HepG2 (cell line): ENCODE data around the gene GPBP1. TPM values are rescaled to one million over a fixed set of nuclear protein-coding genes. Genes with fewer than 3 reads are reported as not detected.

ENCODE experiments used
- AHR ChIP-seq: IDR thresholded peaks from 2 replicates; pipeline ENCODE4 v1.6.1; 2018; ENCODE audit warnings: missing genetic modification reagents, missing compliant biosample characterization
- ETV5 ChIP-seq: IDR thresholded peaks from 2 replicates; pipeline ENCODE4 v1.6.1; 2018; ENCODE audit warnings: missing biosample characterization, missing genetic modification reagents, inconsistent platforms, borderline replicate concordance
- ETV6 ChIP-seq: sonication (generic); formaldehyde crosslinking; conservative IDR thresholded peaks from 2 replicates; pipeline ENCODE4 v1.4.0; 2020; ENCODE audit warnings: missing genetic modification reagents
- ISL2 ChIP-seq: sonication (generic); formaldehyde crosslinking; IDR thresholded peaks from 2 replicates; pipeline ENCODE4 v1.5.0; 2020; ENCODE audit warnings: missing genetic modification reagents
- SCMH1 ChIP-seq: sonication (generic); formaldehyde crosslinking; IDR thresholded peaks from 2 replicates; pipeline ENCODE4 v1.9.0; 2021; ENCODE audit warnings: missing genetic modification reagents, mild to moderate bottlenecking, borderline replicate concordance
- ZNF121 ChIP-seq: sonication (generic); formaldehyde crosslinking; IDR thresholded peaks from 2 replicates; pipeline ENCODE4 v1.5.0; 2020; ENCODE audit warnings: mild to moderate bottlenecking, missing genetic modification reagents
- ZNF136 ChIP-seq: sonication (generic); formaldehyde crosslinking; IDR thresholded peaks from 2 replicates; pipeline ENCODE4 v1.8.1; 2022; ENCODE audit warnings: low read depth, mild to moderate bottlenecking, moderate library complexity, missing genetic modification reagents
- ZNF24 ChIP-seq: fragments of 450-650 bp; IDR thresholded peaks from 2 replicates; pipeline ENCODE4 v1.6.1; 2017; ENCODE audit warnings: antibody characterized with exemption, mild to moderate bottlenecking
- ZNF260 ChIP-seq: sonication (generic); formaldehyde crosslinking; IDR thresholded peaks from 2 replicates; pipeline ENCODE4 v1.4.0; 2020; ENCODE audit warnings: missing genetic modification reagents, low read depth, mild to moderate bottlenecking, borderline replicate concordance
- ZNF556 ChIP-seq: sonication (generic); formaldehyde crosslinking; IDR thresholded peaks from 2 replicates; pipeline ENCODE4 v1.4.0; 2020; ENCODE audit warnings: mild to moderate bottlenecking, missing genetic modification reagents, borderline replicate concordance
- ZNF772 ChIP-seq: sonication (generic); formaldehyde crosslinking; IDR thresholded peaks from 2 replicates; pipeline ENCODE4 v1.5.0; 2020; ENCODE audit warnings: mild to moderate bottlenecking, missing genetic modification reagents
- ZSCAN31 ChIP-seq: sonication (generic); formaldehyde crosslinking; IDR thresholded peaks from 2 replicates; pipeline ENCODE4 v1.5.0; 2020; ENCODE audit warnings: low read depth, mild to moderate bottlenecking, missing genetic modification reagents
- polyA plus RNA-seq, 8 experiments: library from polyadenylated mRNA; depleted of rRNA in 3 of 8; stranded (reverse) in 7 of 8; unstranded in 1 of 8; fragments of >200 nt; fragmentation: Illumina TruSeq in 4 of 8; extraction: Trizol in 4 of 8; gene quantifications; 2 replicates each; pipeline versions ENCODE4 v1.2.1 to v1.2.3, GENCODE V29; 2011 to 2016; ENCODE audit warnings: low read depth in 4 of 8, missing spikeins in 1 of 8, mixed read lengths in 1 of 8; ENCODE audit not compliant: insufficient read depth in 1 of 8
- total RNA-seq, 5 experiments: library from RNA; depleted of rRNA; stranded (reverse); fragments of >200 nt; fragmentation: Illumina TruSeq; extraction: Trizol; gene quantifications; 2 replicates each; pipeline ENCODE4 v1.2.3, GENCODE V29; 2016; ENCODE audit warnings: low read depth in 1 of 5
- TF ChIP-seq, protein P1 (sequence below): sonication (generic); formaldehyde crosslinking; IDR thresholded peaks from 2 replicates; pipeline ENCODE4 v1.4.0; 2020; ENCODE audit warnings: missing genetic modification reagents, borderline replicate concordance
- TF ChIP-seq, protein P2 (sequence below): IDR thresholded peaks from 2 replicates; pipeline ENCODE4 v1.6.1; 2016; ENCODE audit warnings: missing biosample characterization, missing genetic modification reagents, low read depth
- TF ChIP-seq, protein P3 (sequence below): IDR thresholded peaks from 2 replicates; pipeline ENCODE4 v1.6.1; 2018; ENCODE audit warnings: missing genetic modification reagents
- TF ChIP-seq, protein P4 (sequence below): sonication (generic); formaldehyde crosslinking; IDR thresholded peaks from 2 replicates; pipeline ENCODE4 v1.4.0; 2020; ENCODE audit warnings: low read depth, mild to moderate bottlenecking, missing genetic modification reagents
- TF ChIP-seq, protein P5 (sequence below): sonication (generic); formaldehyde crosslinking; IDR thresholded peaks from 2 replicates; pipeline ENCODE4 v1.4.0; 2020; ENCODE audit warnings: low read depth, missing genetic modification reagents

The GPBP1 gene
- total and polyA plus RNA-seq, 2 of the 13 experiments (the other 11 are each of a cell fraction or from before 2014, with no cell fraction given), result 27.1 to 72.2 TPM

DNA sequence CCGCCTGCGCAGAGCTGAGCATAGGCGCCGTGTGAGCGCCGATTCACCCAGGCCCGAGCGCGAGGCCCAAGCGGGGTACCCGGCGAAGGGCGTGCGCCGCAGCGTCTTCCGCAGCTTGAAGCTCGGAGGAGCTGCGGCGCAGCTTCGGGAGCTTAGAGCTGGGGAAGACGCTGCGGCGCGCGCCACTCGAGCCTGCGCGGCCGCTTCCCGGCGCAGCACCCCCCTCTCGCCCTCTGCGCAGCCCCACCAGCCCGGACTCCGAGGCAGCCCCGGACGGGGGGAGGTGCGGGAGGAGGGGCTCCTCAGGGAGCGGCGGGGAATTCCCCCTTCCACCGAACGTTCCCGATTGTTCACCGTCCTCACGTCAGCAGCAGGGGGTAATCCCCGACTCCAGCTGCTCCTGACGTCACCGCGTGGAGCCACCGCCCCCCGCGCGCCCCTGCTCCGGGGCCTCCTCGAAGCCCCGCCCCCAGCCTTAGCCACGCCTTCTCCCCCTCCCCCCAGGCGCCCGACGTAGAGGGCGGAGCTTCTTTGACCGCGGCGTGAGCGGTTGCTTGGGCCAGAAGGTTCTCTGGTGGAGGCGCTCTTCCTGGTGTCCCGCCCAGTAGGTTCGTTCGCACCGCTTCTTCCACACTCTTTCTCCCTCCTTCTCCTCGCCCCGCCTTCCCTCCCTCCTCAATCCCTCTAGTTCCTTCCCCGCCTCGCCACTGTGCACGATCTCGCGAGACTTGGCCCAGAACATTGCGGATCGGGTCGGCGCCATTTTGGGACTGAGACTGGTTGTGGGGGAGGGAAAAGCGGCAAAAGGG, at the start of gene GPBP1 (continued):
- TF ChIP-seq, protein P1, sequence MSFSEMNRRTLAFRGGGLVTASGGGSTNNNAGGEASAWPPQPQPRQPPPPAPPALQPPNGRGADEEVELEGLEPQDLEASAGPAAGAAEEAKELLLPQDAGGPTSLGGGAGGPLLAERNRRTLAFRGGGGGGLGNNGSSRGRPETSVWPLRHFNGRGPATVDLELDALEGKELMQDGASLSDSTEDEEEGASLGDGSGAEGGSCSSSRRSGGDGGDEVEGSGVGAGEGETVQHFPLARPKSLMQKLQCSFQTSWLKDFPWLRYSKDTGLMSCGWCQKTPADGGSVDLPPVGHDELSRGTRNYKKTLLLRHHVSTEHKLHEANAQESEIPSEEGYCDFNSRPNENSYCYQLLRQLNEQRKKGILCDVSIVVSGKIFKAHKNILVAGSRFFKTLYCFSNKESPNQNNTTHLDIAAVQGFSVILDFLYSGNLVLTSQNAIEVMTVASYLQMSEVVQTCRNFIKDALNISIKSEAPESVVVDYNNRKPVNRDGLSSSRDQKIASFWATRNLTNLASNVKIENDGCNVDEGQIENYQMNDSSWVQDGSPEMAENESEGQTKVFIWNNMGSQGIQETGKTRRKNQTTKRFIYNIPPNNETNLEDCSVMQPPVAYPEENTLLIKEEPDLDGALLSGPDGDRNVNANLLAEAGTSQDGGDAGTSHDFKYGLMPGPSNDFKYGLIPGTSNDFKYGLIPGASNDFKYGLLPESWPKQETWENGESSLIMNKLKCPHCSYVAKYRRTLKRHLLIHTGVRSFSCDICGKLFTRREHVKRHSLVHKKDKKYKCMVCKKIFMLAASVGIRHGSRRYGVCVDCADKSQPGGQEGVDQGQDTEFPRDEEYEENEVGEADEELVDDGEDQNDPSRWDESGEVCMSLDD, result peak; percentile 67; the same call in 1 of the 2 replicates
- TF ChIP-seq, protein P2, sequence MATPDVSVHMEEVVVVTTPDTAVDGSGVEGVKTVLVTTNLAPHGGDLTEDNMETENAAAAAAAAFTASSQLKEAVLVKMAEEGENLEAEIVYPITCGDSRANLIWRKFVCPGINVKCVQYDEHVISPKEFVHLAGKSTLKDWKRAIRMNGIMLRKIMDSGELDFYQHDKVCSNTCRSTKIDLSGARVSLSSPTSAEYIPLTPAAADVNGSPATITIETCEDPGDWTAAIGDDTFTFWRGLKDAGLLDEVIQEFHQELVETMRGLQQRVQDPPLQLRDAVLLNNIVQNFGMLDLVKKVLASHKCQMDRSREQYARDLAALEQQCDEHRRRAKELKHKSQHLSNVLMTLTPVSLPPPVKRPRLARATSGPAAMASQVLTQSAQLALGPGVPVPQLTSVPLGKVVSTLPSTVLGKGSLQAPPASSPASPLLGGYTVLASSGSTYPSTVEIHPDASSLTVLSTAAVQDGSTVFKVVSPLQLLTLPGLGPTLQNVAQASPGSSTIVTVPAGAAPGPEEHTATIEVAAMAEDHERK, result no peak
- TF ChIP-seq ZNF772 (peak; percentile 23), ZNF556 (CRISPR knock-in tag) (no peak; the same call in 1 of the 2 replicates), ETV6 (no peak), ZNF136 (no peak; the same call in 1 of the 2 replicates), SCMH1 (CRISPR knock-in tag) (no peak), ZSCAN31 (CRISPR knock-in tag) (peak; percentile 59; the same call in 1 of the 2 replicates), ZNF24 (no peak), AHR (CRISPR knock-in tag) (no peak; the same call in 1 of the 2 replicates), ZNF121 (no peak; the same call in 1 of the 2 replicates), ETV5 (CRISPR knock-in tag) (peak; percentile 1; the same call in 1 of the 2 replicates), ZNF260 (no peak), ISL2 (CRISPR knock-in tag) (peak; percentile 86)
- TF ChIP-seq, protein P3, sequence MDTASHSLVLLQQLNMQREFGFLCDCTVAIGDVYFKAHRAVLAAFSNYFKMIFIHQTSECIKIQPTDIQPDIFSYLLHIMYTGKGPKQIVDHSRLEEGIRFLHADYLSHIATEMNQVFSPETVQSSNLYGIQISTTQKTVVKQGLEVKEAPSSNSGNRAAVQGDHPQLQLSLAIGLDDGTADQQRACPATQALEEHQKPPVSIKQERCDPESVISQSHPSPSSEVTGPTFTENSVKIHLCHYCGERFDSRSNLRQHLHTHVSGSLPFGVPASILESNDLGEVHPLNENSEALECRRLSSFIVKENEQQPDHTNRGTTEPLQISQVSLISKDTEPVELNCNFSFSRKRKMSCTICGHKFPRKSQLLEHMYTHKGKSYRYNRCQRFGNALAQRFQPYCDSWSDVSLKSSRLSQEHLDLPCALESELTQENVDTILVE (CRISPR knock-in tag), result peak; percentile 97
- TF ChIP-seq, protein P4, sequence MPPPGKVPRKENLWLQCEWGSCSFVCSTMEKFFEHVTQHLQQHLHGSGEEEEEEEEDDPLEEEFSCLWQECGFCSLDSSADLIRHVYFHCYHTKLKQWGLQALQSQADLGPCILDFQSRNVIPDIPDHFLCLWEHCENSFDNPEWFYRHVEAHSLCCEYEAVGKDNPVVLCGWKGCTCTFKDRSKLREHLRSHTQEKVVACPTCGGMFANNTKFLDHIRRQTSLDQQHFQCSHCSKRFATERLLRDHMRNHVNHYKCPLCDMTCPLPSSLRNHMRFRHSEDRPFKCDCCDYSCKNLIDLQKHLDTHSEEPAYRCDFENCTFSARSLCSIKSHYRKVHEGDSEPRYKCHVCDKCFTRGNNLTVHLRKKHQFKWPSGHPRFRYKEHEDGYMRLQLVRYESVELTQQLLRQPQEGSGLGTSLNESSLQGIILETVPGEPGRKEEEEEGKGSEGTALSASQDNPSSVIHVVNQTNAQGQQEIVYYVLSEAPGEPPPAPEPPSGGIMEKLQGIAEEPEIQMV (CRISPR knock-in tag), result peak; percentile 35
- TF ChIP-seq, protein P5, sequence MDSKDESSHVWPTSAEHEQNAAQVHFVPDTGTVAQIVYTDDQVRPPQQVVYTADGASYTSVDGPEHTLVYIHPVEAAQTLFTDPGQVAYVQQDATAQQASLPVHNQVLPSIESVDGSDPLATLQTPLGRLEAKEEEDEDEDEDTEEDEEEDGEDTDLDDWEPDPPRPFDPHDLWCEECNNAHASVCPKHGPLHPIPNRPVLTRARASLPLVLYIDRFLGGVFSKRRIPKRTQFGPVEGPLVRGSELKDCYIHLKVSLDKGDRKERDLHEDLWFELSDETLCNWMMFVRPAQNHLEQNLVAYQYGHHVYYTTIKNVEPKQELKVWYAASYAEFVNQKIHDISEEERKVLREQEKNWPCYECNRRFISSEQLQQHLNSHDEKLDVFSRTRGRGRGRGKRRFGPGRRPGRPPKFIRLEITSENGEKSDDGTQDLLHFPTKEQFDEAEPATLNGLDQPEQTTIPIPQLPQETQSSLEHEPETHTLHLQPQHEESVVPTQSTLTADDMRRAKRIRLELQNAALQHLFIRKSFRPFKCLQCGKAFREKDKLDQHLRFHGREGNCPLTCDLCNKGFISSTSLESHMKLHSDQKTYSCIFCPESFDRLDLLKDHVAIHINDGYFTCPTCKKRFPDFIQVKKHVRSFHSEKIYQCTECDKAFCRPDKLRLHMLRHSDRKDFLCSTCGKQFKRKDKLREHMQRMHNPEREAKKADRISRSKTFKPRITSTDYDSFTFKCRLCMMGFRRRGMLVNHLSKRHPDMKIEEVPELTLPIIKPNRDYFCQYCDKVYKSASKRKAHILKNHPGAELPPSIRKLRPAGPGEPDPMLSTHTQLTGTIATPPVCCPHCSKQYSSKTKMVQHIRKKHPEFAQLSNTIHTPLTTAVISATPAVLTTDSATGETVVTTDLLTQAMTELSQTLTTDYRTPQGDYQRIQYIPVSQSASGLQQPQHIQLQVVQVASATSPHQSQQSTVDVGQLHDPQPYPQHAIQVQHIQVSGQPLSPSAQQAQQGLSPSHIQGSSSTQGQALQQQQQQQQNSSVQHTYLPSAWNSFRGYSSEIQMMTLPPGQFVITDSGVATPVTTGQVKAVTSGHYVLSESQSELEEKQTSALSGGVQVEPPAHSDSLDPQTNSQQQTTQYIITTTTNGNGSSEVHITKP (CRISPR knock-in tag), result peak; percentile 35; the same call in 1 of the 2 replicates
